IMR-90 (cell line): ENCODE results near the gene SNED1. TPM values are rescaled to one million over a fixed set of nuclear protein-coding genes. Genes with fewer than 3 reads are reported as not detected.

Experiments used
- ATAC-seq: fragments of 200-7000 bp; cut with Tn5 transposase; 2 replicates; pipeline ENCODE4 v1.9.1; 2020; ENCODE audit warnings: low read depth, mild to moderate bottlenecking, moderate library complexity
- BruUV-seq: library from RNA; stranded (reverse); fragments of 400-500 nt; replicated peaks from 2 replicates; lab custom pipeline; 2021; lab: Mats Ljungman, UMichigan
- CTCF ChIA-PET: fragments of 300-600 bp; formaldehyde crosslinking; extraction: SDS; loops from one replicate; lab custom pipeline; 2021; ENCODE audit warnings: antibody characterized with exemption; lab: Yijun Ruan, JAX
- POLR2A ChIA-PET: fragments of 300-600 bp; sonication (Branson Sonifier 250); formaldehyde crosslinking; loops from one replicate; lab custom pipeline; 2022; ENCODE audit warnings: antibody characterized with exemption; ENCODE audit not compliant: unreplicated experiment; lab: Charles Lee
- DNase-seq: peaks from one replicate; pipeline ENCODE4 v3.0.0; 2013
- H2AFZ ChIP-seq: replicated peaks from 2 replicates; pipeline ENCODE3; 2013; ENCODE audit warnings: low read length, mild to moderate bottlenecking; ENCODE audit not compliant: poor library complexity
- H2AK5ac ChIP-seq: 2 replicates; pipeline ENCODE4 v1.6.1; 2013; ENCODE audit warnings: low read depth, low read length, inconsistent platforms
- H2AK9ac ChIP-seq: replicated peaks from 2 replicates; pipeline ENCODE3; 2013; ENCODE audit warnings: mild to moderate bottlenecking, low read depth, low read length, moderate library complexity; ENCODE audit not compliant: poor library complexity
- H2BK120ac ChIP-seq: 2 replicates; pipeline ENCODE4 v1.6.1; 2013; ENCODE audit warnings: low read depth, low read length, inconsistent platforms
- H2BK15ac ChIP-seq: 3 replicates; pipeline ENCODE4 v1.6.1; 2013; ENCODE audit warnings: low read depth, low read length, inconsistent platforms
- H2BK20ac ChIP-seq: 2 replicates; pipeline ENCODE4 v1.6.1; 2013; ENCODE audit warnings: low read depth, mild to moderate bottlenecking, inconsistent platforms, low read length, moderate library complexity
- H2BK5ac ChIP-seq: 2 replicates; pipeline ENCODE4 v1.6.1; 2013; ENCODE audit warnings: mild to moderate bottlenecking, low read depth, low read length, inconsistent platforms; ENCODE audit not compliant: poor library complexity, severe bottlenecking
- H3K14ac ChIP-seq: replicated peaks from 2 replicates; pipeline ENCODE4 v1.6.1; 2013; ENCODE audit warnings: low read depth, low read length, inconsistent platforms
- H3K18ac ChIP-seq: 2 replicates; pipeline ENCODE4 v1.6.1; 2013; ENCODE audit warnings: low read depth, low read length, control low read depth
- H3K23ac ChIP-seq: 2 replicates; pipeline ENCODE4 v1.6.1; 2013; ENCODE audit warnings: low read depth, low read length, inconsistent platforms
- H3K27ac ChIP-seq: 2 replicates; pipeline ENCODE4 v1.5.1; 2013; ENCODE audit warnings: mild to moderate bottlenecking, control low read depth, low read length; ENCODE audit not compliant: insufficient read depth
- H3K27me3 ChIP-seq: 2 replicates; pipeline ENCODE4 v1.6.1; 2013; ENCODE audit warnings: low read length; ENCODE audit not compliant: control insufficient read depth, insufficient read depth
- H3K36me3 ChIP-seq: 2 replicates; pipeline ENCODE4 v1.6.1; 2013; ENCODE audit warnings: low read length, mixed read lengths; ENCODE audit not compliant: control insufficient read depth, insufficient read depth
- H3K4ac ChIP-seq: 2 replicates; pipeline ENCODE4 v1.6.1; 2013; ENCODE audit warnings: low read depth, low read length, inconsistent platforms
- H3K4me1 ChIP-seq: 2 replicates; pipeline ENCODE4 v1.6.1; 2013; ENCODE audit warnings: low read length, mixed read lengths; ENCODE audit not compliant: control insufficient read depth, insufficient read depth
- H3K4me2 ChIP-seq: 2 replicates; pipeline ENCODE4 v1.6.1; 2013; ENCODE audit warnings: low read depth, mild to moderate bottlenecking, control low read depth, low read length, moderate library complexity
- H3K4me3 ChIP-seq: 2 replicates; pipeline ENCODE4 v1.5.1; 2013; ENCODE audit warnings: low read depth, mild to moderate bottlenecking, control low read depth, low read length, moderate library complexity; ENCODE audit not compliant: insufficient read depth
- H3K56ac ChIP-seq: 2 replicates; pipeline ENCODE4 v1.6.1; 2013; ENCODE audit warnings: low read length, inconsistent platforms; ENCODE audit not compliant: insufficient read depth; ENCODE audit errors: extremely low read depth
- H3K79me1 ChIP-seq, 2 experiments: 2 replicates each; pipeline ENCODE4 v1.6.1; 2013; ENCODE audit warnings: low read length in 2 of 2, inconsistent platforms in 1 of 2, low read depth in 1 of 2
- H3K9ac ChIP-seq: 2 replicates; pipeline ENCODE4 v1.6.1; 2013; ENCODE audit warnings: low read depth, low read length, control low read depth
- H3K9me1 ChIP-seq: 2 replicates; pipeline ENCODE4 v1.6.1; 2013; ENCODE audit warnings: low read length, inconsistent platforms; ENCODE audit not compliant: insufficient read depth
- H3K9me3 ChIP-seq: 2 replicates; pipeline ENCODE4 v1.6.1; 2013; ENCODE audit warnings: low read length; ENCODE audit not compliant: control insufficient read depth, insufficient read depth
- H4K20me1 ChIP-seq: 2 replicates; pipeline ENCODE4 v1.6.1; 2013; ENCODE audit warnings: low read length, inconsistent platforms; ENCODE audit not compliant: insufficient read depth
- H4K5ac ChIP-seq: 2 replicates; pipeline ENCODE4 v1.6.1; 2013; ENCODE audit warnings: mild to moderate bottlenecking, low read depth, low read length, control low read depth
- H4K8ac ChIP-seq, 2 experiments: 2 replicates each; pipeline ENCODE4 v1.6.1; 2013; ENCODE audit warnings: low read depth in 2 of 2, low read length in 2 of 2, control low read depth in 1 of 2, inconsistent platforms in 1 of 2
- H4K91ac ChIP-seq: 2 replicates; pipeline ENCODE4 v1.6.1; 2013; ENCODE audit warnings: low read depth, low read length, inconsistent platforms; ENCODE audit not compliant: insufficient read depth
- CEBPB ChIP-seq: IDR thresholded peaks from 2 replicates; pipeline ENCODE4 v1.6.1; 2012; ENCODE audit warnings: low read depth, low read length, improper control_type of control experiment
- CTCF ChIP-seq: conservative IDR thresholded peaks from 2 replicates; pipeline ENCODE4 v1.5.1; 2012; ENCODE audit warnings: mild to moderate bottlenecking, low read depth, low read length, improper control_type of control experiment
- FOS ChIP-seq: fragments of 150-350 bp; IDR thresholded peaks from 2 replicates; pipeline ENCODE4 v1.6.1; 2016; ENCODE audit warnings: low read depth, low read length
- MAZ ChIP-seq: IDR thresholded peaks from 2 replicates; pipeline ENCODE4 v1.6.1; 2012; ENCODE audit warnings: low read depth, mild to moderate bottlenecking, low read length, improper control_type of control experiment, moderate library complexity, borderline replicate concordance
- MXI1 ChIP-seq: IDR thresholded peaks from 2 replicates; pipeline ENCODE4 v1.6.1; 2012; ENCODE audit warnings: low read depth, mild to moderate bottlenecking, low read length, moderate library complexity, borderline replicate concordance
- RFX5 ChIP-seq: IDR thresholded peaks from 2 replicates; pipeline ENCODE4 v1.8.0; 2012; ENCODE audit warnings: low read depth, mild to moderate bottlenecking, low read length, moderate library complexity
- USF2 ChIP-seq: fragments of 150-350 bp; IDR thresholded peaks from 2 replicates; pipeline ENCODE4 v1.6.1; 2017; ENCODE audit warnings: mild to moderate bottlenecking, antibody characterized with exemption, low read length, low read depth
- WGBS, 2 experiments: methylation state at CpG; one replicate each; pipeline versions ENCODE4 v1.1.5 to v1.1.7; 2013; ENCODE audit warnings: missing lambda C conversion rate in 2 of 2; ENCODE audit not compliant: insufficient read length in 1 of 2; ENCODE audit errors: extremely low coverage in 2 of 2; 5-methylcytosine and 5-hydroxymethylcytosine counted together
- dilution Hi-C: fragments of 300-500 bp; cut with HindIII; formaldehyde crosslinking; loops from one replicate; pipeline ENCODE4 v1.14.3; 2018; ENCODE audit warnings: low sequenced_read_pairs; ENCODE audit not compliant: unreplicated experiment
- in situ Hi-C: fragments of 300-500 bp; cut with MboI; formaldehyde crosslinking; loops from 3 replicates; pipeline ENCODE4 v1.14.3; 2019; ENCODE audit warnings: low sequenced_read_pairs, inconsistent platforms, mixed read lengths
- intact Hi-C: fragments of 100-400 bp; cut with micrococcal nuclease; formaldehyde crosslinking; loops from 2 replicates; pipeline ENCODE4 v1.10.0; 2022
- polyA plus RNA-seq, 3 experiments: library from polyadenylated mRNA; depleted of rRNA; stranded (reverse); fragments of >200 nt; gene quantifications; 2 replicates each; pipeline ENCODE4 v1.2.3, GENCODE V29; 2012; ENCODE audit warnings: low replicate concordance in 1 of 3
- total RNA-seq: library from RNA; depleted of rRNA; stranded (reverse); fragments of >200 nt; gene quantifications from 2 replicates; pipeline ENCODE4 v1.2.3, GENCODE V29; 2012

Gene SNED1
- total and polyA plus RNA-seq, 2 of the 4 experiments (the other 2 are of a cell fraction): 1.1 to 3.4 TPM

GRCh38 chr2:240998706-240998994 is 232 bp downstream of the SNED1 start:
- dilution Hi-C loops (no loop called here), in situ Hi-C loops (no loop called here), intact Hi-C loops (loop anchor here (2.0 to 10.0 kb wide), 3 partner anchors 84 to 434 kb away; partner anchors contain the start of genes DUSP28 and RNPEPL1)
- no peak overlapping the region for H3K23ac ChIP-seq
- peak overlapping the region; percentile 48 for H2AK9ac ChIP-seq
- H3K14ac ChIP-seq: no peak overlapping the region
- H3K4me2 ChIP-seq: peak overlapping the region; percentile 15; the same call in 1 of the 2 replicates
- TF ChIP-seq MAZ (no peak), FOS (no peak), RFX5 (no peak), CTCF (no peak), CEBPB (no peak), USF2 (no peak), MXI1 (no peak)
- no peak overlapping the region for H3K18ac ChIP-seq
- H4K8ac ChIP-seq: no peak overlapping the region
- H3K9me3 ChIP-seq: peaks cover 6% of the 10 kb centered on the region
- no peak overlapping the region for H3K56ac ChIP-seq
- no peak overlapping the region for H4K91ac ChIP-seq
- H3K36me3 ChIP-seq: peaks cover 32% of the 10 kb centered on the region
- H3K4ac ChIP-seq: no peak overlapping the region
- H2AK5ac ChIP-seq: no peak overlapping the region
- H2BK20ac ChIP-seq: no peak overlapping the region
- H3K79me1 ChIP-seq: no peaks in the 10 kb centered on the region; a peak in 1 of 4 replicates
- POLR2A ChIA-PET: interaction anchor here (0.7 kb wide), 1 partner anchor 11 kb away, joined by 3 read pairs; no protein-coding TSS in a partner anchor
- no TSS peak for BruUV-seq
- H3K9me1 ChIP-seq: peaks cover 4% of the 10 kb centered on the region; the same call in 1 of the 2 replicates
- H4K20me1 ChIP-seq: no peaks in the 10 kb centered on the region
- no peak overlapping the region; the same call in 1 of the 2 replicates for H3K27ac ChIP-seq
- ATAC-seq: peak; percentile 28; the same call in 1 of the 2 replicates
- no peak overlapping the region for H4K5ac ChIP-seq
- no peaks in the 10 kb centered on the region for H3K27me3 ChIP-seq
- peak overlapping the region; percentile 55 for H3K4me3 ChIP-seq
- H3K4me1 ChIP-seq: peaks cover 26% of the 10 kb centered on the region; the same call in 1 of the 2 replicates
- 1% methylated on average over 36 of the region's 51 CpGs; no CpG with 5 or more reads in 1 of the 2 experiments for WGBS, 2 experiments
- no peak for DNase-seq
- no peak overlapping the region for H2BK15ac ChIP-seq
- CTCF ChIA-PET: no interaction called here
- H2BK5ac ChIP-seq: no peak overlapping the region
- no peak overlapping the region for H2BK120ac ChIP-seq
- H3K9ac ChIP-seq: no peak overlapping the region
- H2AFZ ChIP-seq: peak overlapping the region; percentile 90
